Measurements from ENCODE around the gene CUEDC1. TPM values are rescaled to one million over a fixed set of nuclear protein-coding genes. Genes with fewer than 3 reads are reported as not detected.
A peak's percentile ranks its signal among the peaks of the same experiment; 100 is the strongest.
"Not testable (repeated sequence)": the region's sequence is repeated elsewhere in the genome, so short reads cannot be mapped to it uniquely, and the experiment has no call there.

CUEDC1 gene
- total RNA-seq, 1 donor from 2014 or later: 10.9 TPM

DNA sequence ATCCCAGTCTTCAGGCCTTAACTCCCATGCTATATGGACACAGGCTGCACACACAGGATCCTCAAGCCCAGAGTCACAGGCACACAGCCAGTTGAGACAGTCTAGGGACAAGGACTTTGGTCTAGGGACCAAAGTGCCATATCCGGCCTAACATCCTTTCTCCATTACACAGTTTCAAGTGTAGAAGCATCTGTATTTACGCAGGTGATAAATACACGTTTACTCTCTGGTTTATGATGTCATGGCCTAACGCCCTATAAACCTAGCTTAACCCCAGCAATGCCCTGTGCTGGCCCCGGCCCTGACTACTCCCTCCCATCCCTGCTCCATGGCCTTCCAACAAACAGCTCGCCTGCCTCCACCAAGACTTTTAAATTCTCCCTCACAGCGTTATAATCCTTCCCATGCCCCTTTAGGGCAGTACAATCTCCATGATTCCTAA is 17.1 kb downstream of the CUEDC1 start:
- DNase-seq: no peak

DNA sequence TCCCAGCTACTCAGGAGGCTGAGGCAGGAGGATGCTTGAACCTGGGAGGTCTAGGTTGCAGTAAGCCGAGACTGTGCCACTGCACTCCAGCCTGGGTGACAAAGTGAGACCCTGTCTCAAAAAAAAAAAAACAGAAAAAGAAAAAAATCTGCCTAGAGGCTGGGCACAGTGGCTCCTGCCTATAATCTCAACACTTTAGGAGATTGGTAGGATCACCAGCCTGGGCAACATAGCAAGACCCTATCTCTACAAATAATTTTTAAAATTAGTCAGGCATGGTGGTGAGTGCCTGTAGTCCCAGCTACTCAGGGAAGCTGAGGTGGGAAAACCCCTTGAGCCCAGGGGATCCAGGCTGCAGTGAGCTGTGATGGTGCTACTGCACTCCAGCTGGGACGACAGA is 17.7 kb downstream of the CUEDC1 start:
- DNase-seq: no peak

DNA sequence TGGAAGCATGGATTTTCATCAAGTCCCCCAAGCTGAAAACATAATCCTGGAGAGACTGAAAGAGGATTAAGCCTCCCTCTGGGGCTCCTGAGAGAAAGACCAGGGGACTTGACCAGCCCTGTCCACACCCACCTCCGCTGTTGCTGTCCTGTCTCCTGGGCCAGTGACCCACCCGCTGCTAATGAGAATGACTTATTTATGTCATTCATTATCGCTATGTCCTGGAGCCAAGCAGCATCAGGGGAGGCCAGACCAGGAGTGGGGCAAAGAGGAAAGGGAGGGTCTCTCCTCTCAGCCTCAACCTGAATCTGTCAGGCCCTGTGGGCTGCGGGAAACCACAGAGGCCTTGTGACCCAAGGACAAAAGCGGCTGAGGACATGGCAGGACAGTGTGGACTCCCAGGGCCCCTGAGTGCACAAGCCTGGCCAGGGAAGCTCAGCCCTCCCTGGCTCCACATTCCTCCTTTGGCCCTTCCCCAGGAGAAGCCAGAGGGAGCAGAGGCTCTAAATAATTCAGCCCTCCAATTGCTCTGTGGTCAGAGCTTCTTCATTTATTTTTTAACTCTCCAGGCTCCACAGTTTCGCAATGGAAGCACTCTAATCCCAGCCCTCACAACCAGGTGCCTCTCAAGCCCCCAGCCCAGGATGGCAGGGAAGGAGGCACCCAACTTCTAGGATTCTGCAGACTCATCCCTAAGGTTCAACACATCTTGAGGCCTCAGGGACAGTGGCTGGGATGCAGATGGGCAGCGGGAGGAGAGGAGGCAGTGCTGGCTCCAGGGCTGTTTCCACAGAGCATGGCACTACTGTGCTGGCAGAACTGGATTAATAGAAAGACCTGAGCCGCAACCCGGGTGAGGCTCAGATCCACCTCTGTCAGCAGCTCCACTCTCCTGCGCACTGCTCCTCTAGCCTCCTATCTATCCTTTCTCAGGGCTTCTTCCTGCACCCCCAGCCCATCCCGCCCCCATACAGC is 19.1 kb downstream of the CUEDC1 start:
- no peak for DNase-seq

DNA sequence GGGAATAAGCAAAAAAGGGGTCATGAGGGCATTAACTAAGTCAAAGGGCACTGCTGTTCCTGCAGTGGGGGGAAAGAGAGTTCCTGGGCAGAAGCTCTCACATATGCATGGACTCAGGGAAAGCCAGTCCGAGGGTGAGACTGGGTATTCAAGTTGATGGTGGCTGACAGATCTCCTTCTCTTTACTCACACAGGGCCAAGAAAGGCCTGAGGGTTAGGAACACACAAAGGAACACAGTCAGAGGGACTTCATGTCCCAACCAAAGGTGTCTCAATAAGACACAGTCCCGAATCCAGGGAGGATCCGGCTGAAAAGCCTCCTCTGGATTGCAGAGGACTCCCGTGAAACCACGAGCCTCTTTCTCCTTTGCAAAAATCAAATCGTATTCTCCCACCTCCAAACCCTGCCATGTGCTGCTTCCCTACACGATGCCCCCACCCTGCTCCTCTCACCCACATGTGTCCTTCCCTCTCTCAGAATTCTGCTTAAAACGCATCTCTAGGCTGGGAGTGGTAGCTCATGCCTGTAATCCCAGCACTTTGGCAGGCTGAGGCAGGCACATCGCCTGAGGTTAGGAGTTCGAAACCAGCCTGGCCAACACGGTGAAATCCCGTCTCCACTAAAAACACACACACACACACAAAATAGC is 23.6 kb downstream of the CUEDC1 start:
- DNase-seq: no peak

DNA sequence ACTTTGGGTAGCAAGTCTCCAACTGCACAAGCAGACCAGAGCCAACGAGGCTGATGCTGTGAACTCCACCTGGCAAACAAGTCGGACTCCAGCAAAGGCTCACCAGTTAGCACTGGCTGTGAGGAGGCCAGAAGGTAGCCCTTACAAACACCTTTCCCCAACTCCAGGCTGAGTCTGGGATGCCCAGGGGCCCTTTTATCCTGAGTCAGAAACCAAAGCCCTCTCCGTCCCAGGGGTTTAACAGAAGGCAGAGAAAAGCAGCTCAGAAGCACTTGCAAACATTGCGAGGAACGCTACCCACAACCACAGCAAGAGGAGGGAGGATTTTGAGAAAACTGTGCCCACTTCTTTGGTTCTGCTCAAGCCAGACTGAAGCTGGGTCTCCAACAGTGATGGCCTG is 25.0 kb downstream of the CUEDC1 start:
- no peak for DNase-seq

DNA sequence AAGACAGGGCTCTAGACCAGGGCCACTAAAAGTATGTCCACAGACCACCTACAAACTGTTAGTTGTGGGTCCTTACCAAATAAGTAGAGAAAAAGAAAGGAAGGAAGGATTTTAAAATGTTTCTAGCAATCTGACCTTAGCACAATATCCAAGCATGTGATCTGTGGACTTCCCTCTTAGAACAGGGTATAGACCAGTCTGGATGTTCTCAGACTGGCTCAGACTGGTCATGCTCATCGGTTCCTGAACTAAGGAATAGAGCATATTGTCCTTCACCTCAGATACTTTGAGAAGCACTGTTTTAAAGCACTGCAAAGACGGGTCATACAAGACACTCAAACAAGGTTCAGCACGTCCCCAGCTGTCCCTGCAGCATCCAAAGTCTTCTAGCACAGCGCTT is 25.8 kb downstream of the CUEDC1 start:
- no peak for DNase-seq

DNA sequence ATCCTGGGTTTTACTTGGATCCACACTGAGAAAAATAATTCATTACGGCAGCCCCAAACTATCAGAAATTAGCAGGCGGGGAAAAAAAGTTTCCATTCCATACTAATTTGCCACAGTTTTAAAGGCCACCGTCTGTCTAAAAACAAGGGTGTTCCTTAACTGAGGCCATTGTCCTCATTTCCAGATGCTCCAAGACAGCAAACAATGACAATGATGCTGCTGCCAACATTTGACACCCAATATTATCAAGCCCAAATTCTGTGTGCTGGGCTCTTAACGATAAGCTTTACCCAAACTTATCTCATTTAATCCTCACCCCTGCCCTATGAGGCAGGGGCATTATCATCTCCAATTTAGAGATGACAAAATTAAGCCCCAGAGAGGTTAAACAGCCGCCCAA is 26.3 kb downstream of the CUEDC1 start:
- no peak for DNase-seq

DNA sequence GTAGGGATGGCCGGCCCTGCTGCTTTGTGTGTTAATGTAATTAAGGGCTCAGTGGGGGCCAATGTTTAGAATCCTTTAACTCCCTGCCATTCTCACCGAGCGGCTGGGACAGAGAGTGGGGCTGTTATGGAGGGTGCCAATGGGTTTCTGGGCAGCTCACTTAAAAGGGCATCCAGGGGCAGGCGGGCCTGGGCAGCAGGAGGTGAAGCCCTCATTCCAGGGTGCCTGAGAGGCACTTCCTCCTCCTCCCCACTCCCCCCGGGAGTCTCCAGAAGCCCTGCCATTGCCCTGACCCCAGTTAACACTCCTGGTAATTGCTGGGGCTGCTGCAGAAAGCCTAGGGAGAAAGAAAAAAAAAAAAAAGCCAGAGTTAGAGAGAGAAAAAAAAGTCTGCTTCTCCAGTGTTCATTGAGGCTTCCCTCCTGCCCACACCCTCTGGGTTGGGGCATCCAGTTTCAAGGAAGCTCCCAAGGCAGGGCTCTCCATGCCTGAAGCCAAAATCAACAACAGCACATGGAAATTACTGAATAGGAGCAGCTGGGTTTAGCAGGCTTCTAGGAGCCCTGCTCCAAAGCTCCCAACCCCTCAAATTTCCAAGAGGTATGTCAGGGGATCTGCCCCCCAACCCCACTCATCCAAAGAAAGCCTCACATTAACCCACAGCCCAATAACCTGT is 28.0 kb downstream of the CUEDC1 start:
- DNase-seq: no peak

DNA sequence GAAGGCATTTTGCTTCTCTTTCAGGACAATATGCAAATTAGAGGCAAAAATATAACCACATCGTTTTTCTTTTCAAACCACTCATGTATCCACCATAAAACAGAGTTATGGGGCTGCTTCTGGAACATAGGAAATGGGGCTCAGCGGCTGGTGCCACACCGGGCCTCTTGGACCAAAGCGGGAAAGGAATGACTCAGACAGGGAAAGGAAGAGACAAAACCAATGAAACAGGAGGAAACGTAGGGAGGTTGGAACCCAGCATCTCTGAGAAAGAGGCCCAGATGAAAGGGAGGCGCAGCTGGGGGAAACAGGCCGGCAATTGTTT is 28.5 kb downstream of the CUEDC1 start:
- peak; percentile 37 for DNase-seq

DNA sequence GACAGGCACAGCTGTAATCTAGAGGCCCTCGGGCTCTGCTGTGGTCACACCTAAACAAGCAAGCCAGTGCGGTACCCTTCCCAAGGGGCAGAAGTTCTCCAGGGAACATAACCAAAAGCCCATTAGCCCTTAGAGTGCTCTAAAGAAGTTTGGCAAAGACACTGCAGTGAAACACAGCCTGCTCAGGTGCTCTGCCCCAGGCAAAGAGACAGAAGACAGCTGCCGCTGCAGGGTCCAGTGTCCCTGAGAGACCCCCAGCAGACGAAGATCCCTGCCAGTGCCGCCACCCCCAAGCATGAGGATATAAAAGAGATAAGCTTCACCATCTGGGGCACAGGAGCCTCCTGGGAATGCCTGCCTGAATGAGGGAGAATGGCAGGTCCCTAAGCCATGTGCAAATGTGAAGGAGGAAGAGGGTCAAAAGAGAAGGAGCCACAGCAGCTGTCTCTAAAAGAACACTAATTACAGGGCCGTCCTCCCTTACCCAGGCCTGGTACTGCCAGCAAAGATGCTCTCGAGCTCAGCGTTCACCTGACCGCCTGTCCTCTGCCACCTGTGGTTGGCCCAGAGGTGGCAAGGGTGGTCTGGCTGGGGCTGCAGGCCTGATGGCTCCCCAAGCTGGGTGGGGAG is 29.7 kb downstream of the CUEDC1 start:
- no peak for DNase-seq

DNA sequence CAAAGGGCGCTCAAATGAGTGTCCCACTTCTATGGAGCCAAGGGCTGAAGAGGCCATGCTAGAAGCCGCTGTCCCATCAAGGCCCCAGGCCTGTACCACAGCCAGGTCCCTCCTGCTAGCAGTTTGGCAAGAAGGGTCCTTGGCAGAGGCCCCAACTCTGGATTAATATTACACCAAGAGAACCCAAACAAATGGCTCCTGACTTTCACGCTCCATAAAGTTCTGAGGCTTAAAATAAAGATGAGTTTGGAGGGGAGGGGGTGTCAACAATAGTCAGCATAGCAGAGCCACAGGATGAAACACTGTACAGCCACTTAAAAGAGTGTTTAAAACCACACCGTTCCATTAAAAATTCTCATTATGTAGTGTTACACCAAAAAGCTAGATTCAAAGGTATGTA is 30.5 kb downstream of the CUEDC1 start:
- DNase-seq: no peak

DNA sequence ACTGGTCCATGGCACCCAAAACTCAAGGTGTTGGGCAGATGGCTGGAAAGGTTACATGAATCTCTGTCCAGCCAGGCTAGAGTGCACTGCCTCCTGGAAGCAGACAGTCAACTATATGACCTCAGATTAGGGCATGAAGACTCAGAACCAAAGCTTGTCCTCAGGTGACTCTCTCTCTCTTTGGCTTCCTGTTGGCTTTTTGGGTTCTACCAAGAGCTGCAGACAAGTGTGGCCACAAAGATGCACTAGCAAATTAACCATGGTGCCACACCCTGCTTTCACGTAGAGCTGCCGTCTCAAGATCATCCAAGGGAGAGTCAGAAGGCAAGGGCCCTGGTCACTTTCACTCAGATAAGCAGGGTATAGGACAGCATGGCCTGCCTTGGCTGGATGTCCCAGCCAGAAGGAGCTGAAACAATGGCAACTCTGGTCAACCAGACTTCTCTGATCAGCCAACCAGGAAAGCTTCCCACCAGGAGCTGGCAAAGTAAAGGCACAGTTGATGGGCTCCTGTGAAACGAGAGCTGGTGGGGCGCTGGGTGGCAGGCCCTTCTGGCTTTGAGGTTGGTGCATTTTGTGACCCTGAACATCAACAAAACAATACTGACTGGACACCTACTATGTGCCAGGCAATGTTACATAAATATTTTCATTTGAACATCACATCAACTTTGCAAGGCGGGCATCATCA is 31.9 kb downstream of the CUEDC1 start:
- DNase-seq: no peak

DNA sequence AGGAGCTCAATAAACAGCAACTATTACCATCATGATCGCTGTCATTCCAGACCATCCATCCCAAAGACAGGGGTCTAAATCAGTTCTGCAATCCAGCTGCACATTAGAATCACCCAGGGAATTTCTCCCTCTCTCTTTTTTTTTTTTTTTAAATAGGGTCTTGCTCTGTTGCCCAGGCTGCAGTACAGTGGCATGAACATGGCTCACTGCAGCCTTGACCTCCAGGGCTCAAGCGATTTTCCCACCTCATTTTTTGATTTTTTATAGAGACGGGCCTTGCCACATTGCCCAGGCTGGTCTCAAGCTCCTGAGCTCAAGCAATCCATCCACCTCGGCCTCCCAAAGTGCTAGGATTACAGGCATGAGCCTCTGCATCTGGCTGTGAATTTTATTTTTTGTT is 32.5 kb downstream of the CUEDC1 start:
- not testable (repeated sequence) for DNase-seq

DNA sequence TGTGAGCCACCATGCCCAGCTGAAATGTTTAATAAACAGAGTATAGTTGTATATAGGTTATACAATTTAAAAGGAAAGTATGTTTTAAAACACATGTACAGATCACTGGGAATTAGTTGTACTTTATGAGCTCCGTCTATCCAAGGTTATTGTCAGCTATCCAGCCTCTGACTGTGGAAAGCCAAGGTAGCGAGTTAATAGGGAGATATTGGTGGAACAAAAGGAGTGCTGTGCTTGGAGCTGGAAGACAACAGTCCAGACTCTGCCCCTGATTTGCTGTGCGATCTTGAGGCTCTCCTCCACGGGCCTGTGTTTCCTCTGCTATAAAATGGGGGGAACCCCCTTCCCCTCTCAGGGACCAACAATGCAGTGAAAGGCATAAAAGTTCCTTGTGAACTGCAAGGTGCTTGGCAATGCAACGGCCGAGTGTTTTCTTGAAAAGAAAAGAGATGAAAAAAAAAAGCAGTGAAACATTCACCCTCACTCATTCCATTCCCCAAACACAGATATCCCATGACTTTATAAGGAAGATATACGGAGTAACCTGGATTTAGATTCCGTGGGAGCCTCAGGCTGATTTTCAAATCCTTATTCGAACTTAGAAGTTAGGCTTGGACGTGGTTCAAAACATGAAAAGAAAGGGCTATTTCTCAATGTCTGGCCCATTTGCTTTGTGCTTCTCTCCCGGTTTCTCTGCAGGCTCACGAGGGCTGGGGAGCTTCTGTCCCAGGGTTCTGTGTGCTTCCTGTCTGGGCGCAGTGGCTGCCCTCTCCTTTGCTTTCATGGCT is 34.1 kb downstream of the CUEDC1 start:
- no peak for DNase-seq

DNA sequence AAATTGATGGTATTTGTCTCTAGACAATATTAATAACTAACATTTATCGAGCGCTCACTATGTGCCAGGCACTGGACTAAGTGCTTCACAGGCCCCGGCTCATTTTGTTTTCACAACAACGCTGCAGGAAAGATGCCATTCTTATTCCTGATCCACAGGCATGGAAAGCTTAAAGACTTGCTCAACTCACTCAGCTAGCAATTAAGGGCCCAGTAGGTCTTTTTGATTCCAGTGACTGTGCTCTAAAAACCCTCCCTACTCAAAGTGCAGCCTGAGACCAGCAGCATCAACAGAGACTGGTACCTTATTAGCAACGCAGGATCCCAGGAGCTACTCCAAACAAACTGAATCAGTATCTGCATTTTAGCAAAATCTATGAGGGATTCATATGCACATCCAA is 35.3 kb downstream of the CUEDC1 start:
- no peak for DNase-seq

DNA sequence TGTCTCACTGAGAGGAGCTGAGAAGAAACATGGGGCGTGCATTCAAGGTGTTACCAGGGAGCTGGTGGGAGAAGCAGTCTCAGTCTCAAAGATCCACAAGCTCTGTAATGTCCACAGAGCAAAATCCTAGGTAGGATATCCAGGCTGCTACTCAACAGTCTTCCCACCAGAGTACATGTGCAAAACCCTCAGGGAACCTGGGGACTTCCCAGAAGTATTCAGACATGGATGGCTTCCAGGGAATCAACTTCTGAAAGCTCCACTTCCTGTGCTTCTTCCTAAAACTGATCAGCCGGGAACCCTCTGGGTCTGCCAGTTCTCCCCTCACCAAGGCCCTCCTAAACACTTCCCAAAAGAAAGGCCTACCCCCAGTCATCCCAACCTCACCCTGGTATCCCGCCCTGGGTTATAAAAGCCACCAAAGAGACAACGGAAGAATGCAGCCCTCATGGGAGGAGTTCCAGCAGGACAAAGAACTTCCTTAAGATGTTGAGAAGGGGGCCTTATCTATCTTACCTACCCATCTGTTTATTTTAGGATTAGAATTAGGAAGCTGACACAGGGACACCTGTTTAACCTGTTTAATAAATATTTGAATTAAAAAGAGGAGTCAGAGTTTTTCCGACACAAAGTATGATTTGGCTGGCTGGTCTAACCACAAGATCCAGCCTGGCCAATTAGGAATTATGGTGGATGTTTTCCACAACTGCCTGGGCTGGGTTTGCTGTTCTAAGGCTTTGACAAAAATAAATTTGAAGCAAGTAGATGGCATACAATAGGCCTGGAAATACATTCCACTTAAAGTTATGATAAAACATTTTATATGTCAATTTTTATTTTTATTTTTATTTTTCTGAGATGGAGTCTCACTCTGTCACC is 37.0 kb downstream of the CUEDC1 start:
- no peak for DNase-seq

DNA sequence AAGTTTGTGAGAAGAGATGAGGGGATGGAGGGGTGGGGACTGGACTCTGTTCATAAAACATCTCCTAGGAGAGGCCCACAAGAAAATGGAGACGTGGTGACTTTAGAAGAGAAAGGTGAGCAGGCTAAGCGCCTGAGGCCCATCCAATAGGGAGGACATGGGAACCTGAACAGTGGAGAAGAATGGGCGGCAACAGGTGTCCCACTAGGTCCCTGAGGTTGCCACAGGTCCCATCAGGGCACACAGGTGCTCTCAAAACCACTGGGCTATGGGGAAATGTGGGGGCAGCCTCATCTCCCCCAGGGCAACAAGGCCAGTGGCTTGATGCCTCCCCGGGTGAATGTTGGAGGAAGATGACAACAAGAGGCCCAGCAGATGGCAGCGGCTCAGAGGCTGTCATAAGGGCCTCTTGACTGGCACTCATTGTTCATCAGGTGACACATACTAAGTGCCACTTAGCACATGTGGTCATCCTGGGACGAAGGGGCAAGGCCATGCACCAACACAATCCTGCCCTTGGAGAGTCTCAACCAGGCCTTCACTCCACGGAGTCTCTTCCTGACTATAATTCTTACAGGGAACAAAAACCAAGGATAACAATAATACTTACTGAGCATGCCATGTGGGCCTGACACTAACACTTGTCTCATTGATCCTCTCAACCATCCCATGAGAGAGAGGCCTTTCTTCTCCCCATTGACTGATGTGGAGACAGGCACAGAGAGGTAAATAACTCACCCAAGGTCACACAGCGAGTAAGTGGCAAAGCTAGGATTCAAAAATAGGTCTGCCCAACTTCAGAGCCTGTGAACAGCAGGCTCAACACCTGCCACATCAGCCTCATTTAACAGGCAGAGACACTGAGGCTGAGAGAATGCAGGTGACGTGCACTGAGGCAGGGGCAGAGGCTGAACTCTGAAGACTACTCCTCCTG is 38.0 kb downstream of the CUEDC1 start:
- DNase-seq: no peak

DNA sequence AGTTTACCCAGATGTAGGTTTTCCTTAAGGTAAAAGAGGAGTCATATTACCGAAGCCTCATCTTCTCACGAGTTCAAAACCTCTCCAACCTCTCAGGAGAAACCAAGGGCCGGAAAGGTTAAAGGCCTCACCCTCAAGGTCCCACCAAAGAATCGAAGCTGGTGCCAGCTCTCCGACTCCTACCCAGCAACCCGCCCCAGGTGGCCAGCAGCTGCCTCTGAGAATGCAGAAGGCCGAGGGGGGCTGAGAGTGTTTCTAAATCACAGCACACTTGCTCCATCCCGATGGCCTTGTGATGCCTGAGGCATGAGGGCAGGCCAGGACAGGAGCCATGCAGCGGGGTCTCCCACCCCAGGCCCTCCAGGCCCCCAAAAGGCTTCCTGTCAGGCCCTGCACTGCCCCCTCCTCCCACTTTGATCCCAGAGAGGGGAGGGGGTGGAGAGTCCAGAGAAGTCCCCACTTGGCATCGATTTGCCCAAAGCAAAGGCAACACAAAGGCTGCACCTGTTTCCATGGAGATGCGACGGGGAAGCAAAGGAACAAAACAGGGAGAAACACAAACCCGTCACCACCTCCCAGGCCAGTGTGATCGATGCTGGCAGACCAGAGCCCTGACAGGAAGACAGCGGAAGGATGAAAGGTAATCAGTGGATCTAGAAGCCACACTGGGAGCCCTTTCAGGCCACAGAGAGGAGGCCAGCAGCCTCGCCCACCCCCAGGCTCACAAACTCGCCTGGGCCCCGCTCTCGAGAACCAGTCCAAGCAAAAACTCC is 39.0 kb downstream of the CUEDC1 start:
- DNase-seq: no peak

Data from occipital lobe (tissue), 2 donors.